ENCODE measurements around the gene DOCK4.

DOCK4 gene

GRCh38 chr7:111867348-111867931 lies 338.8 kb downstream of the DOCK4 start:
- Histone ChIP-seq H3K9me3 (ENCODE audit: control insufficient read depth, insufficient read depth, low read length) (no peaks in the 10 kb centered on the region), H3K36me3 (ENCODE audit: insufficient read depth, low read length) (peaks cover 8% of the 10 kb centered on the region), H3K9ac (ENCODE audit: low read depth, low read length) (no peak overlapping the region), H3K4me1 (ENCODE audit: insufficient read depth, low read length) (peaks cover 9% of the 10 kb centered on the region)

- H3K36me3 ChIP-seq (ENCODE audit: insufficient read depth, low read length) = peaks cover 8% of the 10 kb centered on the region
- no peaks in the 10 kb centered on the region for H3K9me3 ChIP-seq (ENCODE audit: control insufficient read depth, insufficient read depth, low read length)
- no peak overlapping the region for H3K9ac ChIP-seq (ENCODE audit: low read depth, low read length)
- H3K4me1 ChIP-seq (ENCODE audit: insufficient read depth, low read length) = peaks cover 9% of the 10 kb centered on the region
Measured at GRCh38 chr7:111866787-111867186, 339.4 kb downstream of the DOCK4 start.

- peaks cover 8% of the 10 kb centered on the region for H3K36me3 ChIP-seq (ENCODE audit: insufficient read depth, low read length)
- no peak overlapping the region for H3K9ac ChIP-seq (ENCODE audit: low read depth, low read length)
- no peaks in the 10 kb centered on the region for H3K9me3 ChIP-seq (ENCODE audit: control insufficient read depth, insufficient read depth, low read length)
- peaks cover 6% of the 10 kb centered on the region for H3K4me1 ChIP-seq (ENCODE audit: insufficient read depth, low read length)
Measured at GRCh38 chr7:111865430-111865829, 340.8 kb downstream of the DOCK4 start.

- no peaks in the 10 kb centered on the region for H3K9me3 ChIP-seq (ENCODE audit: control insufficient read depth, insufficient read depth, low read length)
- H3K4me1 ChIP-seq (ENCODE audit: insufficient read depth, low read length) = peaks cover 6% of the 10 kb centered on the region
- H3K9ac ChIP-seq (ENCODE audit: low read depth, low read length) = no peak overlapping the region
- peaks cover 8% of the 10 kb centered on the region for H3K36me3 ChIP-seq (ENCODE audit: insufficient read depth, low read length)
Measured at GRCh38 chr7:111864291-111864976, 341.8 kb downstream of the DOCK4 start.

GRCh38 chr7:111863269-111863668 lies 342.9 kb downstream of the DOCK4 start:
- H3K4me1 ChIP-seq (ENCODE audit: insufficient read depth, low read length) = peaks cover 6% of the 10 kb centered on the region
- H3K9ac ChIP-seq (ENCODE audit: low read depth, low read length) = no peak overlapping the region
- H3K36me3 ChIP-seq (ENCODE audit: insufficient read depth, low read length) = peaks cover 8% of the 10 kb centered on the region
- H3K9me3 ChIP-seq (ENCODE audit: control insufficient read depth, insufficient read depth, low read length) = no peaks in the 10 kb centered on the region

- Histone ChIP-seq H3K36me3 (ENCODE audit: insufficient read depth, low read length) (no peaks in the 10 kb centered on the region; the same call in 1 of the 2 replicates), H3K9me3 (ENCODE audit: control insufficient read depth, insufficient read depth, low read length) (no peaks in the 10 kb centered on the region), H3K4me1 (ENCODE audit: insufficient read depth, low read length) (peaks cover 12% of the 10 kb centered on the region), H3K9ac (ENCODE audit: low read depth, low read length) (no peak overlapping the region)
Measured at GRCh38 chr7:111860248-111860647, 346.0 kb downstream of the DOCK4 start.

- H3K36me3 ChIP-seq (ENCODE audit: insufficient read depth, low read length) = no peaks in the 10 kb centered on the region; the same call in 1 of the 2 replicates
- no peaks in the 10 kb centered on the region for H3K9me3 ChIP-seq (ENCODE audit: control insufficient read depth, insufficient read depth, low read length)
- H3K9ac ChIP-seq (ENCODE audit: low read depth, low read length) = no peak overlapping the region
- peaks cover 19% of the 10 kb centered on the region for H3K4me1 ChIP-seq (ENCODE audit: insufficient read depth, low read length)
Measured at GRCh38 chr7:111858331-111858730, 347.9 kb downstream of the DOCK4 start.

GRCh38 chr7:111855842-111856227 lies 350.4 kb downstream of the DOCK4 start:
- no peak overlapping the region for H3K9ac ChIP-seq (ENCODE audit: low read depth, low read length)

GRCh38 chr7:111855161-111855841 lies 350.9 kb downstream of the DOCK4 start:
- Histone ChIP-seq H3K36me3 (ENCODE audit: insufficient read depth, low read length) (no peaks in the 10 kb centered on the region; the same call in 1 of the 2 replicates), H3K9me3 (ENCODE audit: control insufficient read depth, insufficient read depth, low read length) (no peaks in the 10 kb centered on the region), H3K9ac (ENCODE audit: low read depth, low read length) (no peak overlapping the region), H3K4me1 (ENCODE audit: insufficient read depth, low read length) (peaks cover 33% of the 10 kb centered on the region)

More at GRCh38 chr7:111855842-111856227, 350.4 kb downstream of the DOCK4 start:
- peaks cover 33% of the 10 kb centered on the region for H3K4me1 ChIP-seq (ENCODE audit: insufficient read depth, low read length)
- no peaks in the 10 kb centered on the region for H3K9me3 ChIP-seq (ENCODE audit: control insufficient read depth, insufficient read depth, low read length)
- H3K36me3 ChIP-seq (ENCODE audit: insufficient read depth, low read length) = no peaks in the 10 kb centered on the region; the same call in 1 of the 2 replicates

GRCh38 chr7:111853201-111853990 lies 352.8 kb downstream of the DOCK4 start:
- H3K36me3 ChIP-seq (ENCODE audit: insufficient read depth, low read length) = no peaks in the 10 kb centered on the region
- H3K9ac ChIP-seq (ENCODE audit: low read depth, low read length) = no peak overlapping the region
- H3K4me1 ChIP-seq (ENCODE audit: insufficient read depth, low read length) = peaks cover 33% of the 10 kb centered on the region
- peaks cover 4% of the 10 kb centered on the region; the same call in 1 of the 2 replicates for H3K9me3 ChIP-seq (ENCODE audit: control insufficient read depth, insufficient read depth, low read length)

GRCh38 chr7:111852081-111852480 lies 354.1 kb downstream of the DOCK4 start:
- Histone ChIP-seq H3K9ac (ENCODE audit: low read depth, low read length) (no peak overlapping the region), H3K4me1 (ENCODE audit: insufficient read depth, low read length) (peaks cover 33% of the 10 kb centered on the region), H3K36me3 (ENCODE audit: insufficient read depth, low read length) (no peaks in the 10 kb centered on the region), H3K9me3 (ENCODE audit: control insufficient read depth, insufficient read depth, low read length) (peaks cover 4% of the 10 kb centered on the region; the same call in 1 of the 2 replicates)

GRCh38 chr7:111846898-111847297 lies 359.3 kb downstream of the DOCK4 start:
- Histone ChIP-seq H3K36me3 (ENCODE audit: insufficient read depth, low read length) (no peaks in the 10 kb centered on the region; the same call in 1 of the 2 replicates), H3K9ac (ENCODE audit: low read depth, low read length) (no peak overlapping the region), H3K4me1 (ENCODE audit: insufficient read depth, low read length) (peaks cover 4% of the 10 kb centered on the region; the same call in 1 of the 2 replicates), H3K9me3 (ENCODE audit: control insufficient read depth, insufficient read depth, low read length) (peaks cover 4% of the 10 kb centered on the region; the same call in 1 of the 2 replicates)

- H3K9ac ChIP-seq (ENCODE audit: low read depth, low read length) = no peak overlapping the region
- H3K9me3 ChIP-seq (ENCODE audit: control insufficient read depth, insufficient read depth, low read length) = peaks cover 4% of the 10 kb centered on the region; the same call in 1 of the 2 replicates
- no peaks in the 10 kb centered on the region; the same call in 1 of the 2 replicates for H3K36me3 ChIP-seq (ENCODE audit: insufficient read depth, low read length)
- H3K4me1 ChIP-seq (ENCODE audit: insufficient read depth, low read length) = no peaks in the 10 kb centered on the region
Measured at GRCh38 chr7:111845853-111846252, 360.3 kb downstream of the DOCK4 start.

All from ES-I3 (cell line).